ENCODE results near the gene POR. TPM values are rescaled to one million over a fixed set of nuclear protein-coding genes. Genes with fewer than 3 reads are reported as not detected.

The POR gene
- total RNA-seq, 1 experiment from 2014 or later: 205 TPM

DNA sequence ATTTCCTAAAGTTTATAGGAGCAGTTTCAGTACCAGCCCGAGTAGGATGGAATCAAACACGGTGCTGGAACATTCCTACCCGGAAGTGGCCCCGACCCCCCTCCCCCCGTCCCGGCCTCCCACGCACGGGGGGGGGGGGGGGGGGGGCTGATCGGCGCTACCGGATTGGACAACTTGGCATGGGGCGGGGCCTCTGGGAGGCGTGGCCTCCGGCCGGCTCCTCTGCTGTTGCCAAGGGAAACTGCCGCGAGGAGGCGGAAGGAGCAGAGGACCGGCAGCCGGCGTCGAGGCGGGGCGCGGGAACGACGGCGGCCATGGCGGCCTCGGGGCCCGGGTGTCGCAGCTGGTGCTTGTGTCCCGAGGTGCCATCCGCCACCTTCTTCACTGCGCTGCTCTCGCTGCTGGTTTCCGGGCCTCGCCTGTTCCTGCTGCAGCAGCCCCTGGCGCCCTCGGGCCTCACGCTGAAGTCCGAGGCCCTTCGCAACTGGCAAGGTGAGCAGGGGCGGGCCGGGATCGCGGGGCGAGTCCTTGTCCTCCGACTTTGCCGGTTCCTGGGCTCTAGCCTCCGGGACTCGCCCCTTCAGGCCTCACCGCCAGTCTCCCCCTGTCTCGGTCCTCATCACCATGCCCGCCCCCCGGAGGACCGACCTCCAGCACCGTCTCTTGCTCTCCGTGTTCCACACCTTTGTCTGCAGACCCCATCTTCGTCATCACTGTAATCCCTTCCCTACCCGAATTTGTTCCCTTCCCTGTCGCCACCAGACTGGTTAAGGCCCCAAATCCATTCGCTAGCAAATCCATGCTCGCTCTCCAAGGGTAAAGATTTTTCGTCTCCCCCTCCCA is 36.0 kb upstream of the POR start, which contains the start of gene RHBDD2:
TSS of gene RHBDD2 (plus strand) at position 266 of the 843 bp plus-strand sequence. CDS start at position 315, 49 bp downstream.
- Histone ChIP-seq H3F3A (ENCODE audit: insufficient read depth, low read depth) (peaks cover 5% of the 10 kb centered on the region; the same call in 1 of the 2 replicates), H3K79me2 (ENCODE audit: low read depth) (peaks cover 23% of the 10 kb centered on the region), H3K27ac (no peak within 1 kb of the TSS), H4K20me1 (ENCODE audit: insufficient read depth) (no peaks in the 10 kb centered on the region), H2AFZ (peak within 1 kb of the TSS; percentile 97), H3K36me3 (ENCODE audit: low read depth) (peaks cover 6% of the 10 kb centered on the region; the same call in 1 of the 2 replicates), H3K9me3 (ENCODE audit: insufficient read depth, low read depth) (no peaks in the 10 kb centered on the region), H3K9me2 (ENCODE audit: insufficient read depth) (no peaks in the 10 kb centered on the region), H3K27me3 (ENCODE audit: insufficient read depth, low read depth) (no peaks in the 10 kb centered on the region), H3K4me2 (peak within 1 kb of the TSS; percentile 83), H3K4me3 (peak within 1 kb of the TSS; percentile 89), H3K4me1 (replicated peaks; ENCODE audit: insufficient read depth) (peaks cover 13% of the 10 kb centered on the region)
- BruUV-seq (replicated peaks): no TSS peak
- peak; percentile 76 to 94 for DNase-seq
- intact Hi-C loops (cut with micrococcal nuclease; ENCODE audit: unreplicated experiment): loop anchor here (1.0 kb wide), 2 partner anchors 14 to 36 kb away; partner anchors contain the start of gene POR
- TF ChIP-seq EZH2 (IDR thresholded peaks at IDR 0.05; ENCODE audit: low read depth): no peak
- TF ChIP-seq, protein P1, sequence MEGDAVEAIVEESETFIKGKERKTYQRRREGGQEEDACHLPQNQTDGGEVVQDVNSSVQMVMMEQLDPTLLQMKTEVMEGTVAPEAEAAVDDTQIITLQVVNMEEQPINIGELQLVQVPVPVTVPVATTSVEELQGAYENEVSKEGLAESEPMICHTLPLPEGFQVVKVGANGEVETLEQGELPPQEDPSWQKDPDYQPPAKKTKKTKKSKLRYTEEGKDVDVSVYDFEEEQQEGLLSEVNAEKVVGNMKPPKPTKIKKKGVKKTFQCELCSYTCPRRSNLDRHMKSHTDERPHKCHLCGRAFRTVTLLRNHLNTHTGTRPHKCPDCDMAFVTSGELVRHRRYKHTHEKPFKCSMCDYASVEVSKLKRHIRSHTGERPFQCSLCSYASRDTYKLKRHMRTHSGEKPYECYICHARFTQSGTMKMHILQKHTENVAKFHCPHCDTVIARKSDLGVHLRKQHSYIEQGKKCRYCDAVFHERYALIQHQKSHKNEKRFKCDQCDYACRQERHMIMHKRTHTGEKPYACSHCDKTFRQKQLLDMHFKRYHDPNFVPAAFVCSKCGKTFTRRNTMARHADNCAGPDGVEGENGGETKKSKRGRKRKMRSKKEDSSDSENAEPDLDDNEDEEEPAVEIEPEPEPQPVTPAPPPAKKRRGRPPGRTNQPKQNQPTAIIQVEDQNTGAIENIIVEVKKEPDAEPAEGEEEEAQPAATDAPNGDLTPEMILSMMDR (conservative IDR thresholded peaks at IDR 0.05): no peak
- CTCF ChIA-PET: interaction anchor here (0.6 to 1.2 kb wide), 2 partner anchors 35 to 131 kb away, joined by 6 to 10 read pairs; no protein-coding TSS in a partner anchor
- POLR2A ChIA-PET (ENCODE audit: unreplicated experiment): interaction anchor here (0.5 to 1.0 kb wide), 2 partner anchors 36 to 169 kb away, joined by 4 read pairs; partner anchors contain the start of genes MDH2 and STYXL1

DNA sequence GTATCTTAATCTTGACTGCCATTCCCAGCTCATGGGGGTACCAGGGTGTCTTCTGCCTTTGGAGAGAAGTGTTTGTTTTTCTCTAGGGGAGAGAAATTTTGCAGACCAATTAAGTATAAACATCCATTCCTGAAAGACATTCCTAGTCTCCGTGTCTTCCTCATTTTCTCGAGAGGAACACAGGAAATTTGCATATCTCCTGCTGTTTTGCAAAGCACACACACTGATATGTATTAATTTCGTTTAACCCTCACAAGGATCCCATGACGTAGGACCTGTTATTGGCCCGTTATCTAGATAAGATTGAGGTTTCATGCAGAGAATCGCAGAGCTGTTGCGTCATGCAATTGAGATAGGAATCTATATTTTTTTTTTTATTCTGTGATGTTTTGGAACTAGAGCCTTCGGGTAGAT is 35.2 kb upstream of the POR start:
- intact Hi-C loops (cut with micrococcal nuclease; ENCODE audit: unreplicated experiment): loop anchor here (1.0 kb wide), 2 partner anchors 14 to 36 kb away; partner anchors contain the start of gene POR
- peaks cover 13% of the 10 kb centered on the region for H3K36me3 ChIP-seq (ENCODE audit: low read depth)
- BruUV-seq (replicated peaks): TSS peak; percentile 57
- peak overlapping the region; percentile 89 for H3K4me3 ChIP-seq
- H3K4me1 ChIP-seq (replicated peaks; ENCODE audit: insufficient read depth): peaks cover 13% of the 10 kb centered on the region
- POLR2A ChIA-PET (ENCODE audit: unreplicated experiment): interaction anchor here (0.7 kb wide), 1 partner anchor 37 kb away, joined by 3 read pairs; no protein-coding TSS in a partner anchor
- H2AFZ ChIP-seq: peak overlapping the region; percentile 97
- H3K4me2 ChIP-seq: peak overlapping the region; percentile 83
- no peak overlapping the region for H3K27ac ChIP-seq
- TF ChIP-seq EZH2 (IDR thresholded peaks at IDR 0.05; ENCODE audit: low read depth): no peak
- TF ChIP-seq, protein P1 (conservative IDR thresholded peaks at IDR 0.05): no peak
- H3K9me2 ChIP-seq (ENCODE audit: insufficient read depth): no peaks in the 10 kb centered on the region
- H4K20me1 ChIP-seq (ENCODE audit: insufficient read depth): no peaks in the 10 kb centered on the region
- no peak for DNase-seq
- peaks cover 5% of the 10 kb centered on the region; the same call in 1 of the 2 replicates for H3F3A ChIP-seq (ENCODE audit: insufficient read depth, low read depth)
- H3K27me3 ChIP-seq (ENCODE audit: insufficient read depth, low read depth): no peaks in the 10 kb centered on the region
- CTCF ChIA-PET: no interaction called here
- no peaks in the 10 kb centered on the region for H3K9me3 ChIP-seq (ENCODE audit: insufficient read depth, low read depth)
- H3K79me2 ChIP-seq (ENCODE audit: low read depth): peaks cover 23% of the 10 kb centered on the region

DNA sequence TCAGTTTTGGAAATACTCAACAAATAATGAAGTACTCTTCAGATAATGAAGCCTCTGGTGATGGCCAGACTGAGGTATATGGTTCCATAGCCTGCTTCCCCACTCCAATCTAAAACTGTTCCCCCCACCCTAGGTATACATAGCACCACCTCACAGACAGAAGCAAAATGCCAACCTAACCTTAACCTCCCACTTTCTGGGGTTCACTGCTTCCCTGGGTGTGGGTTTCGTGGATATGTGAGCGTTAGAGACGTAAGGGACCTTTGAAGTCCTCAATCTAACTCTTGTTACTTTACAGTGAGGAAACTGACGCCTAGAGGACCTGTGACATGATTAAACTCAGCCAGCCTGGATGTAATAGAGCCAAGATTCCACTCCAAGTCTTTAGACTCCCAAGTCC is 34.7 kb upstream of the POR start:
- Histone ChIP-seq H3K79me2 (ENCODE audit: low read depth) (peaks cover 23% of the 10 kb centered on the region), H3K27me3 (ENCODE audit: insufficient read depth, low read depth) (no peaks in the 10 kb centered on the region), H3K27ac (no peak overlapping the region), H3K9me2 (ENCODE audit: insufficient read depth) (no peaks in the 10 kb centered on the region), H3F3A (ENCODE audit: insufficient read depth, low read depth) (peaks cover 5% of the 10 kb centered on the region; the same call in 1 of the 2 replicates), H3K4me1 (replicated peaks; ENCODE audit: insufficient read depth) (peaks cover 13% of the 10 kb centered on the region), H3K4me2 (peak overlapping the region; percentile 83), H2AFZ (no peak overlapping the region), H3K36me3 (ENCODE audit: low read depth) (peaks cover 13% of the 10 kb centered on the region), H3K4me3 (peak overlapping the region; percentile 89; the same call in 1 of the 2 replicates), H4K20me1 (ENCODE audit: insufficient read depth) (no peaks in the 10 kb centered on the region), H3K9me3 (ENCODE audit: insufficient read depth, low read depth) (no peaks in the 10 kb centered on the region)
- no peak for TF ChIP-seq EZH2 (IDR thresholded peaks at IDR 0.05; ENCODE audit: low read depth)
- TF ChIP-seq, protein P1 (conservative IDR thresholded peaks at IDR 0.05): no peak
- BruUV-seq (replicated peaks): no TSS peak
- CTCF ChIA-PET: no interaction called here
- intact Hi-C loops (cut with micrococcal nuclease; ENCODE audit: unreplicated experiment): no loop called here
- POLR2A ChIA-PET (ENCODE audit: unreplicated experiment): interaction anchor here (0.7 kb wide), 1 partner anchor 36 kb away, joined by 3 read pairs; no protein-coding TSS in a partner anchor
- DNase-seq: no peak

All from PC-9 (cell line).